Prostate gland (tissue), 2 donors: ENCODE results near the gene PAH. TPM values are rescaled to one million over a fixed set of nuclear protein-coding genes. Genes with fewer than 3 reads are reported as not detected.

ENCODE experiments used
- DNase-seq: peaks from one replicate; pipeline ENCODE4 v3.0.0-alpha.2; 2019; ENCODE audit warnings: low spot score
- H3K27ac ChIP-seq, 2 donors: fragments of 200-600 bp; sonication (generic); 2 replicates each; pipeline ENCODE4 v1.5.1; 2017 to 2019
- H3K27me3 ChIP-seq: fragments of 200-600 bp; sonication (generic); replicated peaks from 2 replicates; pipeline ENCODE4 v1.5.1; 2019; ENCODE audit not compliant: insufficient read depth
- H3K36me3 ChIP-seq, 2 donors: fragments of 200-600 bp; sonication (generic); 1 replicate in 1 of 2; 2 replicates in 1 of 2; pipeline versions ENCODE4 v1.5.1 to v1.8.1; 2017 to 2019
- H3K4me1 ChIP-seq: fragments of 200-600 bp; sonication (generic); replicated peaks from 2 replicates; pipeline ENCODE4 v1.5.1; 2019
- H3K4me3 ChIP-seq, 2 donors: fragments of 200-600 bp; sonication (generic); 2 replicates each; pipeline ENCODE4 v1.5.1; 2017 to 2019
- H3K9me3 ChIP-seq: fragments of 200-600 bp; sonication (generic); 2 replicates; pipeline ENCODE4 v1.5.1; 2017
- CTCF ChIP-seq, 4 experiments: fragments of 200-600 bp in 2 of 4; fragments of 450-650 bp in 2 of 4; sonication (generic) in 2 of 4; IDR thresholded peaks; 1 replicate in 3 of 4; 2 replicates in 1 of 4; pipeline ENCODE4 v1.5.1; 2016 to 2019; ENCODE audit warnings: antibody characterized with exemption in 4 of 4, mild to moderate bottlenecking in 2 of 4, moderate library complexity in 2 of 4
- POLR2A ChIP-seq: fragments of 450-650 bp; IDR thresholded peaks from one replicate; pipeline ENCODE4 v1.6.1; 2016; ENCODE audit warnings: antibody characterized with exemption, mild to moderate bottlenecking
- POLR2AphosphoS5 ChIP-seq: sonication (generic); formaldehyde crosslinking; IDR thresholded peaks from one replicate; pipeline ENCODE4 v1.6.1; 2017; ENCODE audit warnings: antibody characterized with exemption
- WGBS: methylation state at CpG from one replicate; pipeline ENCODE4 v1.1.5; 2018; 5-methylcytosine and 5-hydroxymethylcytosine counted together
- intact Hi-C: fragments of 100-400 bp; cut with DNase I; formaldehyde crosslinking; loops from one replicate; pipeline ENCODE4 v1.14.2; 2022
- total RNA-seq, 2 donors: library from RNA; depleted of rRNA; stranded (reverse); fragments of >200 nt; gene quantifications; one replicate each; pipeline ENCODE4 v1.1.0, GENCODE V29; 2016

Gene PAH
- total RNA-seq, 2 donors from 2014 or later = 0.36 to 4.1 TPM

DNA sequence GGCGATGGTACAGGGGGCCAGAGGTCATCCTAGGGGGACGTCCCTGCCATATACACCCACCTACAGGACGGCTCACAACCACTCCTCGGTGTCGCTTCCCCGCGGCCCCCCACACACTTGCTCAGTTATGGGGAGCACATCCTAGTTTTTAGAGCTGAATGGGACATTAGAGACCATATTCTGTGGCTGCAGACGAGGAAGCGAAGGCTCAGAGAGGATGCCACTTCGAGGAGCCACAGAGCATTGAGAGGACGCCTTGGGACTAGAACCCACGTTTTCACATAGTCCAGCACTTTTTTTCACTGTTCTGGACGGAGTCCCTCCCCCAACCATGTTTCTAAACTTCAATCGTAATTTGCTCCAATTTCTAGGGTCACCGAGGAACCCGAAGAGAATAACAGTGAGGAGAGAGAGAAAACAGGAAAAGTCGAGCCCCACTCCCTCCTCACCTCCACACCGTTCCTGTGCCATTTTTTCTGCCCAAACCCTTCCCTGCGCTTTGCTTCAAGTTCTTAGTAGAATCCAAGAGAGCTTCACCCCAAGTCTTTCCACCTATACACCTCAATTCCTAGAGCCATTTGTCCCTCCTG is 39.8 kb upstream of the PAH start:
- H3K9me3 ChIP-seq = no peaks in the 10 kb centered on the region
- intact Hi-C loops = no loop called here
- TF ChIP-seq POLR2AphosphoS5 (no peak), CTCF (IDR thresholded peaks at IDR 0.05) (no peak), POLR2A (no peak)
- H3K4me3 ChIP-seq = no peak overlapping the region
- 5% methylated on average over 19 of the region's 19 CpGs for WGBS
- H3K36me3 ChIP-seq = no peaks in the 10 kb centered on the region
- peaks cover 22% of the 10 kb centered on the region for H3K27me3 ChIP-seq
- H3K27ac ChIP-seq = no peak overlapping the region
- peaks cover 5% of the 10 kb centered on the region for H3K4me1 ChIP-seq
- DNase-seq = no peak

- no peaks in the 10 kb centered on the region for H3K9me3 ChIP-seq
- peaks cover 20% of the 10 kb centered on the region for H3K27me3 ChIP-seq
Observed at GRCh38 chr12:102955926-102956737, 39.1 kb upstream of the PAH start.

GRCh38 chr12:102954134-102954533 is 37.1 kb upstream of the PAH start:
- Histone ChIP-seq H3K4me3 (no peak overlapping the region), H3K9me3 (no peaks in the 10 kb centered on the region), H3K4me1 (peaks cover 5% of the 10 kb centered on the region), H3K27ac (no peak overlapping the region), H3K27me3 (peaks cover 10% of the 10 kb centered on the region), H3K36me3 (no peaks in the 10 kb centered on the region)
- intact Hi-C loops = no loop called here
- no peak for DNase-seq
- WGBS = 32% methylated on average over 1 of the region's 1 CpG
- TF ChIP-seq POLR2AphosphoS5 = no peak
- TF ChIP-seq CTCF (IDR thresholded peaks at IDR 0.05) = no peak
- no peak for TF ChIP-seq POLR2A

More at GRCh38 chr12:102955926-102956737, 39.1 kb upstream of the PAH start:
- Histone ChIP-seq H3K27ac (no peak overlapping the region), H3K4me1 (peaks cover 5% of the 10 kb centered on the region), H3K4me3 (no peak overlapping the region), H3K36me3 (no peaks in the 10 kb centered on the region)
- TF ChIP-seq CTCF (IDR thresholded peaks at IDR 0.05) (no peak), POLR2AphosphoS5 (no peak), POLR2A (no peak)
- DNase-seq = no peak
- intact Hi-C loops = no loop called here
- WGBS = 3% methylated on average over 50 of the region's 50 CpGs

DNA sequence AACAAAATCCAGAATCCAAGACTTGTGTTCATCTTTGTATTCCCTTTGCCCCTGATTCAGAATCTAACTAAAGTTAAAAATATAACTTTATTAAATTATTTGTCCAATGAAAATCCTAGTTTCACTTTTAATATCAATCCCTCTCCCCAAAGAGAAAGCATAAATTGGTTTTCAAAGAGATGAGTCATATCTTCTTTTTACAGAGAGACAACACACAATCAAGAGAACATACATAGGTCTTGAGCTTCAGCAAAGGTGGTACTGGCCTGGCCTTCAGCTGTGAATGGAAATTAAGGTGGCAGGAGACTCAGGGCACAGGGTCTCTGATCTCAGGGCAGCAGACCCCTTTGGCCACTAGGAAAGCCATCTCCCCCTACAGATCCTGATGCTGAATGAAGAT is 36.2 kb upstream of the PAH start:
- no peaks in the 10 kb centered on the region for H3K4me1 ChIP-seq
- H3K27me3 ChIP-seq = peaks cover 6% of the 10 kb centered on the region
- no peaks in the 10 kb centered on the region for H3K9me3 ChIP-seq
- TF ChIP-seq POLR2A = no peak
- TF ChIP-seq CTCF (IDR thresholded peaks at IDR 0.05) = no peak
- TF ChIP-seq POLR2AphosphoS5 = no peak
- DNase-seq = no peak
- intact Hi-C loops = no loop called here
- H3K4me3 ChIP-seq = no peak overlapping the region
- H3K27ac ChIP-seq = no peak overlapping the region
- no peaks in the 10 kb centered on the region for H3K36me3 ChIP-seq

DNA sequence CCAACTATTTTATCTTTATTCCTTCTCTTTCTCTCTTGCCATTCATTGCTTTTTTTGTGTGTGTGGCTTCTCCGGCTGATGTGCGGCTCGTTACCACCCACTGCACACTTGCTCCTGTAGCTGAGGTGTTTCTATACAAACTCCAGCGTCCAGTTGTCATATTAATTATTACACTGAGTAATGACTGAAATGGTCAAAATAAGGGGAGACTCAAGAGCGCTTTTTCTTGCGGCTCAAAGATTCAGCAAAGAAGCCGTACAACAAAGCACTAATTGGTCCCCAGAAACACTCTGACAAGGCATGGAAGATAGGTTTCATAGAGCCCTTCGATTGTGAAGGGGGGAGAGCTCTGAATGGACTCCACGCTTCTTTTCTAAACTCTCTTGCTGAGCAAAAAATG is 34.8 kb upstream of the PAH start:
- no peak for DNase-seq
- Histone ChIP-seq H3K9me3 (no peaks in the 10 kb centered on the region), H3K36me3 (no peaks in the 10 kb centered on the region), H3K27me3 (peaks cover 6% of the 10 kb centered on the region), H3K4me3 (no peak overlapping the region), H3K4me1 (no peaks in the 10 kb centered on the region), H3K27ac (no peak overlapping the region)
- intact Hi-C loops = no loop called here
- TF ChIP-seq POLR2A = no peak
- TF ChIP-seq CTCF (IDR thresholded peaks at IDR 0.05) = no peak
- TF ChIP-seq POLR2AphosphoS5 = no peak
- 38% methylated on average over 9 of the region's 9 CpGs for WGBS
